HEK293T (cell line): Measurements from ENCODE around the gene LELP1.
"Not testable (repeated sequence)": the region's sequence is repeated elsewhere in the genome, so short reads cannot be mapped to it uniquely, and the experiment has no call there.

Experiments
- CTCF ChIA-PET: fragments of 350-600 bp; formaldehyde crosslinking; extraction: SDS; loops from one replicate; lab custom pipeline; 2021; ENCODE audit warnings: antibody characterized with exemption, inconsistent platforms; lab: Yijun Ruan, JAX
- POLR2A ChIA-PET: fragments of 350-600 bp; formaldehyde crosslinking; extraction: SDS; loops from one replicate; lab custom pipeline; 2020; ENCODE audit warnings: antibody characterized with exemption, inconsistent platforms; lab: Yijun Ruan, JAX
- DNase-seq: peaks from one replicate; pipeline ENCODE4 v3.0.0; 2012; ENCODE audit warnings: mixed read lengths; ENCODE audit errors: extremely low spot score
- ARNT ChIP-seq: fragments of 450-650 bp; IDR thresholded peaks from 2 replicates; pipeline ENCODE4 v1.6.1; 2017; ENCODE audit warnings: mild to moderate bottlenecking
- BHLHE40 ChIP-seq: fragments of 450-650 bp; IDR thresholded peaks from 2 replicates; pipeline ENCODE4 v1.6.1; 2016; ENCODE audit warnings: mild to moderate bottlenecking, moderate library complexity, borderline replicate concordance
- CTBP1 ChIP-seq: fragments of 450-650 bp; IDR thresholded peaks from 2 replicates; pipeline ENCODE4 v1.6.1; 2016; ENCODE audit warnings: borderline replicate concordance
- ELF4 ChIP-seq: fragments of 450-650 bp; IDR thresholded peaks from 2 replicates; pipeline ENCODE4 v1.6.1; 2017; ENCODE audit warnings: antibody characterized with exemption
- FOXA1 ChIP-seq: fragments of 450-650 bp; IDR thresholded peaks from 2 replicates; pipeline ENCODE4 v1.6.1; 2016; ENCODE audit warnings: mild to moderate bottlenecking
- FOXK2 ChIP-seq: fragments of 450-650 bp; IDR thresholded peaks from 2 replicates; pipeline ENCODE4 v1.6.1; 2016; ENCODE audit warnings: mild to moderate bottlenecking
- FOXM1 ChIP-seq: fragments of 450-650 bp; IDR thresholded peaks from 2 replicates; pipeline ENCODE4 v1.6.1; 2017; ENCODE audit warnings: mild to moderate bottlenecking, borderline replicate concordance
- HDGF ChIP-seq: fragments of 450-650 bp; IDR thresholded peaks from 2 replicates; pipeline ENCODE4 v1.6.1; 2017; ENCODE audit warnings: antibody characterized with exemption, borderline replicate concordance
- L3MBTL2 ChIP-seq: fragments of 450-650 bp; conservative IDR thresholded peaks from 2 replicates; pipeline ENCODE4 v1.6.1; 2016; ENCODE audit warnings: mild to moderate bottlenecking
- LEF1 ChIP-seq: fragments of 450-650 bp; IDR thresholded peaks from 2 replicates; pipeline ENCODE4 v1.6.1; 2017; ENCODE audit warnings: mild to moderate bottlenecking, borderline replicate concordance
- NFRKB ChIP-seq: fragments of 450-650 bp; IDR thresholded peaks from 2 replicates; pipeline ENCODE4 v1.6.1; 2016; ENCODE audit warnings: mild to moderate bottlenecking, moderate library complexity
- PKNOX1 ChIP-seq: fragments of 450-650 bp; IDR thresholded peaks from 2 replicates; pipeline ENCODE4 v1.6.1; 2016
- SP1 ChIP-seq: fragments of 450-650 bp; IDR thresholded peaks from 2 replicates; pipeline ENCODE4 v1.6.1; 2017
- SUZ12 ChIP-seq: fragments of 450-650 bp; IDR thresholded peaks from 2 replicates; pipeline ENCODE4 v1.6.1; 2016; ENCODE audit warnings: mild to moderate bottlenecking
- TARDBP ChIP-seq: fragments of 450-650 bp; IDR thresholded peaks from 2 replicates; pipeline ENCODE4 v1.6.1; 2016
- ZNF384 ChIP-seq: fragments of 450-650 bp; IDR thresholded peaks from 2 replicates; pipeline ENCODE4 v1.6.1; 2016

Gene LELP1

GRCh38 chr1:153227810-153228209 is 24.6 kb downstream of the LELP1 start:
- POLR2A ChIA-PET: no interaction called here
- CTCF ChIA-PET: interaction anchor here (0.8 to 1.4 kb wide), 3 partner anchors 35 to 574 kb away, joined by 3 to 4 read pairs (median 3); no protein-coding TSS in a partner anchor
- DNase-seq: no peak
- no peak for TF ChIP-seq LEF1
- TF ChIP-seq ELF4: no peak
- TF ChIP-seq ARNT: no peak
- TF ChIP-seq PKNOX1: no peak
- no peak for TF ChIP-seq FOXK2
- no peak for TF ChIP-seq FOXA1
- TF ChIP-seq SUZ12: no peak
- TF ChIP-seq BHLHE40: no peak

GRCh38 chr1:153228491-153228890 is 25.3 kb downstream of the LELP1 start:
- DNase-seq: no peak
- no peak for TF ChIP-seq PKNOX1
- POLR2A ChIA-PET: interaction anchor here (1.0 kb wide), 1 partner anchor 10 kb away, joined by 3 read pairs; no protein-coding TSS in a partner anchor
- CTCF ChIA-PET: interaction anchor here (0.6 to 1.4 kb wide), 8 partner anchors 8 to 575 kb away, joined by 3 to 5 read pairs (median 4); partner anchors contain the start of gene LORICRIN

- CTCF ChIA-PET: interaction anchor here (0.6 to 1.4 kb wide), 8 partner anchors 9 to 576 kb away, joined by 3 to 5 read pairs (median 4); no protein-coding TSS in a partner anchor
- POLR2A ChIA-PET: interaction anchor here (1.0 kb wide), 1 partner anchor 9 kb away, joined by 3 read pairs; no protein-coding TSS in a partner anchor
- not testable (repeated sequence) for DNase-seq
These were observed 26.0 kb downstream of the LELP1 start for GRCh38 chr1:153229076-153229829.

GRCh38 chr1:153231363-153231762 is 28.1 kb downstream of the LELP1 start:
- TF ChIP-seq HDGF: no peak
- no peak for TF ChIP-seq CTBP1
- TF ChIP-seq FOXM1: no peak
- no peak for TF ChIP-seq SUZ12
- no peak for TF ChIP-seq NFRKB
- no peak for TF ChIP-seq ELF4
- TF ChIP-seq SP1: no peak
- TF ChIP-seq TARDBP: no peak
- TF ChIP-seq BHLHE40: no peak
- TF ChIP-seq LEF1: no peak
- no peak for TF ChIP-seq ZNF384
- TF ChIP-seq FOXK2: no peak
- TF ChIP-seq ARNT: no peak
- ChIA-PET POLR2A (no interaction called here), CTCF (no interaction called here)
- DNase-seq: no peak

- ChIA-PET CTCF (no interaction called here), POLR2A (no interaction called here)
- no peak for TF ChIP-seq CTBP1
- DNase-seq: no peak
These were observed 28.6 kb downstream of the LELP1 start for GRCh38 chr1:153231785-153232184.

GRCh38 chr1:153232553-153232952 is 29.3 kb downstream of the LELP1 start:
- DNase-seq: no peak
- POLR2A ChIA-PET: no interaction called here
- no peak for TF ChIP-seq FOXK2
- no peak for TF ChIP-seq HDGF
- no peak for TF ChIP-seq SP1
- TF ChIP-seq FOXA1: no peak
- TF ChIP-seq BHLHE40: no peak
- no peak for TF ChIP-seq NFRKB
- no peak for TF ChIP-seq TARDBP
- no peak for TF ChIP-seq ZNF384
- no peak for TF ChIP-seq FOXM1
- no peak for TF ChIP-seq SUZ12
- no peak for TF ChIP-seq L3MBTL2
- TF ChIP-seq PKNOX1: no peak
- CTCF ChIA-PET: interaction anchor here (1.3 to 1.5 kb wide), 2 partner anchors 9 to 39 kb away, joined by 4 to 5 read pairs; no protein-coding TSS in a partner anchor

GRCh38 chr1:153233448-153233847 is 30.2 kb downstream of the LELP1 start:
- CTCF ChIA-PET: interaction anchor here (1.1 to 1.5 kb wide), 3 partner anchors 10 to 120 kb away, joined by 3 to 5 read pairs (median 4); no protein-coding TSS in a partner anchor
- TF ChIP-seq L3MBTL2 (no peak), SP1 (no peak), ARNT (no peak)
- no peak for DNase-seq
- POLR2A ChIA-PET: no interaction called here
